ENCODE measurements around the gene TM4SF4.
A peak's percentile ranks its signal among the peaks of the same experiment; 100 is the strongest.

Gene TM4SF4, protein sequence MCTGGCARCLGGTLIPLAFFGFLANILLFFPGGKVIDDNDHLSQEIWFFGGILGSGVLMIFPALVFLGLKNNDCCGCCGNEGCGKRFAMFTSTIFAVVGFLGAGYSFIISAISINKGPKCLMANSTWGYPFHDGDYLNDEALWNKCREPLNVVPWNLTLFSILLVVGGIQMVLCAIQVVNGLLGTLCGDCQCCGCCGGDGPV

DNA sequence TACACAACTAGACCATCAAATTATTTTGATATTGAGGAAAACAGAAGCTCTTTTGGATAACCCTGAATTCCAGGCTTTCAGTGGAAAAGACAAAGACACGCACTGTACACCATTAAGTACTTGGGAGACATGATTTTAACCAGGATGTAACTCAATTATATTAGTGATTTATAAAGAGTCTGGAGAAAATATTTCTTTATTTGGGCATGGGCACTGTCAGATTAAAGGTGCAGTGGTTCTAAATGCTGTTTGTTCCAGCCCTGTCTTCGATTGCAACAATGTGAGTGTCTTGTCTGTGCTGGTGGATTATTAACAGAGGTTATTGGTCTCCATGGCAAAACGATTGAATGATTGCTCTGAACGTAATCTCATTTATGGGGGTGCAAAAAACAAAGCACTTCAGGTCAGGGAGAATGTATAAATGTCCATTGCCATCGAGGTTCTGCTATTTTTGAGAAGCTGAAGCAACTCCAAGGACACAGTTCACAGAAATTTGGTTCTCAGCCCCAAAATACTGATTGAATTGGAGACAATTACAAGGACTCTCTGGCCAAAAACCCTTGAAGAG, at the start of gene TM4SF4:
Gene TM4SF4, plus strand, starts transcription at position 448 of the 568 bp plus-strand sequence. CDS start 181 bp downstream, outside the sequence.
- Histone ChIP-seq H3K9ac (ENCODE audit: low read depth in 1 of 2, low read length in 2 of 2) (peak within 1 kb of the TSS; percentile 20 to 36), H3K4me1 (ENCODE audit: control insufficient read depth in 1 of 2, insufficient read depth in 2 of 2, low read length in 2 of 2) (peaks cover 19 to 42% of the 10 kb centered on the region in 2 donors), H3K4me3 (ENCODE audit: low read depth in 1 of 2, low read length in 2 of 2) (peak within 1 kb of the TSS; percentile 61 to 64), H3K27ac (ENCODE audit: low read depth, low read length) (peak within 1 kb of the TSS; percentile 43), H3K27me3 (ENCODE audit: control insufficient read depth in 1 of 2, insufficient read depth in 2 of 2, low read length in 2 of 2) (no peaks in the 10 kb centered on the region), H3K36me3 (ENCODE audit: control insufficient read depth in 1 of 2, insufficient read depth in 2 of 2, low read length in 2 of 2) (no peaks in the 10 kb centered on the region), H3K9me3 (ENCODE audit: control insufficient read depth in 1 of 2, low read length in 2 of 2) (no peaks in the 10 kb centered on the region)

DNA sequence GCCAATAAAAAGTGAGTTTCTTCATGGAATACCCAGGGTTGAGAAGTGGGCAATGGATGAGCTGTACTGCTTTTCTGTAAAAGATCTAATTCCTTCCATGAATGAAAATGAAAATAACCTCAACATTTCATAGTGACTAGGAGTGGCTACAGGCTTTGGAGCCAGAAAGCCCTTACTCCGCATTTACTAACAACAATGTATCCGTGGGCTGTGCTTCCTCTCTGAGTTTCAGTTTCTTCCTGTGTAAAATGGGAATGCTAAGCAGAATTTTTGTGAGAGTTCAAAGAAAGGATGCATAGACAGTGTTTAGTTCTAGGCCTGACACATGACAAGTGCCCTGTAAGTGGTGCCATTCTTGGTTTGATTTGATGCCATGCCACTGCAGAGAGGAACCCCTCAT, 49.6 kb upstream of the TM4SF4 start:
- H3K4me1 ChIP-seq (ENCODE audit: control insufficient read depth in 1 of 2, insufficient read depth in 2 of 2, low read length in 2 of 2) = no peaks in the 10 kb centered on the region
- no peak overlapping the region for H3K27ac ChIP-seq (ENCODE audit: low read depth, low read length)
- H3K36me3 ChIP-seq (ENCODE audit: control insufficient read depth in 1 of 2, insufficient read depth in 2 of 2, low read length in 2 of 2) = no peaks in the 10 kb centered on the region
- H3K27me3 ChIP-seq (ENCODE audit: control insufficient read depth in 1 of 2, insufficient read depth in 2 of 2, low read length in 2 of 2) = no peaks in the 10 kb centered on the region
- H3K4me3 ChIP-seq (ENCODE audit: low read depth in 1 of 2, low read length in 2 of 2) = no peak overlapping the region
- H3K9me3 ChIP-seq (ENCODE audit: control insufficient read depth in 1 of 2, low read length in 2 of 2) = no peaks in the 10 kb centered on the region
- H3K9ac ChIP-seq (ENCODE audit: low read depth in 1 of 2, low read length in 2 of 2) = no peak overlapping the region

DNA sequence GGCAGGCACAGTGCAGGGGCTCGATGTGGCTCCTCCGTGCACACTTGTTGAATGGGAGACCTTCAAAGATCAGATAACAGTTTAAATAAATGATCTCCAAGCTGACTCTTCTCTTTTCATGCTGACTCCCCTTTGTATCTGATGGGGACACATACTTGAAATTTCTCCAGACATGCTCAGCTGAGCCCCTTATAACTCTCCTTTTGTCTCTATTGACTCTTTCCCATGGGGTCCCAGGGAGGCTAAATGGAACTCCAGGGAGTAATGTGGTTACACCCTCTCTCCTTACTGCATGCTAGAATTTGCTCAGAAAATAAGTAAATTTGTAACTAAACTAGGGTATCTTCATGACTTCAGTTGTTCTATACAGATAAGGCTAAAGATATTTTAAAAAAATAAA, 48.2 kb upstream of the TM4SF4 start:
- Histone ChIP-seq H3K9ac (ENCODE audit: low read depth in 1 of 2, low read length in 2 of 2) (no peak overlapping the region), H3K9me3 (ENCODE audit: control insufficient read depth in 1 of 2, low read length in 2 of 2) (no peaks in the 10 kb centered on the region), H3K27ac (ENCODE audit: low read depth, low read length) (no peak overlapping the region), H3K27me3 (ENCODE audit: control insufficient read depth in 1 of 2, insufficient read depth in 2 of 2, low read length in 2 of 2) (no peaks in the 10 kb centered on the region), H3K4me3 (ENCODE audit: low read depth in 1 of 2, low read length in 2 of 2) (no peak overlapping the region), H3K4me1 (ENCODE audit: control insufficient read depth in 1 of 2, insufficient read depth in 2 of 2, low read length in 2 of 2) (no peaks in the 10 kb centered on the region), H3K36me3 (ENCODE audit: control insufficient read depth in 1 of 2, insufficient read depth in 2 of 2, low read length in 2 of 2) (no peaks in the 10 kb centered on the region)

DNA sequence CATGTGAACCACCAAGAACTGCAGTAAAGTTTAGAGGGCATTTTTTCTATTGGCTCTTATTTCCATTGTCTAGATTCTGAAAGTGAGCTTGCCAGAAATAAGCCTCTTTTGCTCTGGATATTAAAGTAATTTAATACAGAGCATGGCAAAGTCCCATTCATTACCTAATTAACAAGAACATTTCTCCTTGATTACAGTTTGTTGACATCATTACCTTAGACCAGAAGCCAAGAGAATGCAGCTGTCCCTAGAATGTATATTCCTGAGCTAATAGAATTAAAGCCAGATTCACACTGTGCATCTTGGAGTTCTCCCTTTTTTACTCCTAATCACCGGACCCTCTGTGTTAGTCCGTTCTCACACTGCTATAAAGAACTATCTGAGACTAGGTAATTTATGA, 46.4 kb upstream of the TM4SF4 start:
- Histone ChIP-seq H3K27ac (ENCODE audit: low read depth, low read length) (no peak overlapping the region), H3K4me1 (ENCODE audit: control insufficient read depth in 1 of 2, insufficient read depth in 2 of 2, low read length in 2 of 2) (no peaks in the 10 kb centered on the region), H3K4me3 (ENCODE audit: low read depth in 1 of 2, low read length in 2 of 2) (no peak overlapping the region), H3K9me3 (ENCODE audit: control insufficient read depth in 1 of 2, low read length in 2 of 2) (no peaks in the 10 kb centered on the region), H3K36me3 (ENCODE audit: control insufficient read depth in 1 of 2, insufficient read depth in 2 of 2, low read length in 2 of 2) (no peaks in the 10 kb centered on the region), H3K27me3 (ENCODE audit: control insufficient read depth in 1 of 2, insufficient read depth in 2 of 2, low read length in 2 of 2) (no peaks in the 10 kb centered on the region), H3K9ac (ENCODE audit: low read depth in 1 of 2, low read length in 2 of 2) (no peak overlapping the region)

DNA sequence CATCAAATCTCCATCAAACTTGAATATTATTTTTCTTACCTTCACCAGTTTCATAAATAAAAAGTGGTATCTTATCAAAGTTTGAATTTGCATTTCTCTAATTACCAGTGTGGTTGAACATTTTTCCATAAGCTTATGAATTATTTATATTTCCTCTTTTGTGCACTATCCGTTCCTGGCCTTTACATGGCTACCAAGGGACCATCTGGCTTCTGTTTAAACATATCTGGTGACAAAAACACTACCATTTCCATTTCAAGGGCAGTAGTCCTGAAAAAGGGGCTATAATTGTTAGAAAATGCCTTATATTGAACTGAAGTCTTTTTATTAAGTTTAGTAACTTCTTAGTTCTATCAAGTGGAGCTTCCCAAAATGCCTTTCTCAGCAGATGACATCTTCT, 44.3 kb upstream of the TM4SF4 start:
- no peaks in the 10 kb centered on the region for H3K27me3 ChIP-seq (ENCODE audit: control insufficient read depth in 1 of 2, insufficient read depth in 2 of 2, low read length in 2 of 2)
- no peaks in the 10 kb centered on the region for H3K36me3 ChIP-seq (ENCODE audit: control insufficient read depth in 1 of 2, insufficient read depth in 2 of 2, low read length in 2 of 2)
- H3K9ac ChIP-seq (ENCODE audit: low read depth in 1 of 2, low read length in 2 of 2) = no peak overlapping the region
- H3K9me3 ChIP-seq (ENCODE audit: control insufficient read depth in 1 of 2, low read length in 2 of 2) = no peaks in the 10 kb centered on the region
- no peak overlapping the region for H3K4me3 ChIP-seq (ENCODE audit: low read depth in 1 of 2, low read length in 2 of 2)
- no peak overlapping the region for H3K27ac ChIP-seq (ENCODE audit: low read depth, low read length)
- no peaks in the 10 kb centered on the region for H3K4me1 ChIP-seq (ENCODE audit: control insufficient read depth in 1 of 2, insufficient read depth in 2 of 2, low read length in 2 of 2)

DNA sequence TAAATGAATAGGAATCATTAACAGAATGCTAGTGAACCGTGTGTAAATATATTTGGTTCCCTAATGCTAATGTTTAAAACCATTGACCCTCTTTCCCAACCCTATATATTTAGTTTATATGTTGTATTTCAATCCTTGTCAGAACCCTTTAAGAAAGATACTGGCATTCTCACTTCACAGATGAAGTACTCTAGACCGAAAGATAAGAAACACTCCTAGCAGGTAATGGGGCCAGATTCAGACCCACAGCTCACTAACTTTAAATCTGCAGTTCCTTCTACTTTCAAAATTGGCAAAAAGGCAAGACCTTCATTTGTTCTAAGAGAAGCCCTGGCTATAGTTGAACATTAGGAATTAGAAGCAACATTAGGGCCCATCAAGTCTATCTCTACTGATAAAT, 42.3 kb upstream of the TM4SF4 start:
- Histone ChIP-seq H3K27me3 (ENCODE audit: control insufficient read depth in 1 of 2, insufficient read depth in 2 of 2, low read length in 2 of 2) (no peaks in the 10 kb centered on the region), H3K9me3 (ENCODE audit: control insufficient read depth in 1 of 2, low read length in 2 of 2) (no peaks in the 10 kb centered on the region), H3K9ac (ENCODE audit: low read depth in 1 of 2, low read length in 2 of 2) (no peak overlapping the region), H3K27ac (ENCODE audit: low read depth, low read length) (no peak overlapping the region), H3K36me3 (ENCODE audit: control insufficient read depth in 1 of 2, insufficient read depth in 2 of 2, low read length in 2 of 2) (no peaks in the 10 kb centered on the region), H3K4me1 (ENCODE audit: control insufficient read depth in 1 of 2, insufficient read depth in 2 of 2, low read length in 2 of 2) (peaks cover 0 to 9% of the 10 kb centered on the region in 2 donors), H3K4me3 (ENCODE audit: low read depth in 1 of 2, low read length in 2 of 2) (no peak overlapping the region)

DNA sequence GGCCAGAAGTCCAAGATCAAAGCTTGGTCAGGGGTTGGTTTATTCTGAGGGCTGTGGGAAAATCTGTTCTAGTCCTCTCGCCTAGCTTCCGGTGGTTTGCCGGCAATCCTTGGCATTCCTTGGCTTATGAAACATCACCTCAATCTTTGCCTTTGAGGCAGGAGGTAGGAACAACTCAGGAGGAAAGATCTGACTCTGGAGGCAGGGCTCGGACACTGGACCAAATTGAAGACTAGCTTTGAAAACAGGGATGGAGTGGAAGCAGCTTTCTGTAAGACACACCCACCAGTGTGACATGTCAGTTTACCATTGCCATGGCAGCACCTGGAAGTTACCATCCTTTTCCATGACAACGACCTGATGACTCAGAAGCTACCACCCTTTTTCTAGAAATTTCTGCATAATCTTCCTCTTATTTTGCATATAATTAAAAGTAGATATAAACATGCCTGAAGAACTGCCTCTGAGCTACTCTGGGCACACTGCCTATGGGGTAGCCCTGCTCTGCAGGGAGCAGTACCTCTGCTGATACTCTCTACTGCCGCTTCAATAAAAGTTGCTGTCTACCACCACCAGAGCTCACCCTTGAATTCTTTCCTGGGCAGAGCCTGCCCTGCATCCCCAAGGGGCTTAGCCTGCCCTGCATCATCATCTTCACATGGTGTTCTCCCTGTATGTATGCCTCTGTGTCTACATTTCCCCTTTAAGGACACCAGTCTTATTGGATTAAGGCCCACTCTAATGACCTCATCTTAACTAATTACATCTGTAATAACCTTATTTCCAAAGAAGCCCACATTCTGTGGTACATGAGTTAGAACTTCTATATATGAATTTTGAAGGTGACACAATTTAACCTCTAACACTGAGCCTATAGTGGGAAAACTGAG, 38.3 kb upstream of the TM4SF4 start:
- no peaks in the 10 kb centered on the region for H3K27me3 ChIP-seq (ENCODE audit: control insufficient read depth in 1 of 2, insufficient read depth in 2 of 2, low read length in 2 of 2)
- peaks cover 8 to 25% of the 10 kb centered on the region in 2 donors for H3K4me1 ChIP-seq (ENCODE audit: control insufficient read depth in 1 of 2, insufficient read depth in 2 of 2, low read length in 2 of 2)
- H3K9me3 ChIP-seq (ENCODE audit: control insufficient read depth in 1 of 2, low read length in 2 of 2) = no peaks in the 10 kb centered on the region
- H3K4me3 ChIP-seq (ENCODE audit: low read depth in 1 of 2, low read length in 2 of 2) = no peak overlapping the region
- no peak overlapping the region for H3K27ac ChIP-seq (ENCODE audit: low read depth, low read length)
- H3K9ac ChIP-seq (ENCODE audit: low read depth in 1 of 2, low read length in 2 of 2) = no peak overlapping the region
- H3K36me3 ChIP-seq (ENCODE audit: control insufficient read depth in 1 of 2, insufficient read depth in 2 of 2, low read length in 2 of 2) = no peaks in the 10 kb centered on the region

DNA sequence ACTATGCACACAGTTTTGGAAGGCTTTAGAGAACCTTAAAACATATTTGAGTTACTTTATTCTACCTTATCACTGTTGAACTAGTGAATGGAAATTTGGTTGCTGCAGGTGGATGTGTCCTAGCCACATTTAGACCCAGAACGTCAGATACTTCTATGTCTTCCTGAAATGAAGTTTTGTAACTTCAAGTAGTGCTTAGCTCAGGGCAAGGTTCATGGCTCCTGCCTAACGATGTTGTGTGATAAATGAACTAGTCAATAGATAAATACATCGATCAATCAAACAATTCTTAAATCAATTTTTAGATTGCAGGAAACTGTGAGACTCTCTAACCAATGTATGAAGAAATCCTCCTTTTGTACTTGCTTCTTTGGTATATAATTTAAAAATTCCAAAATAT, 37.2 kb upstream of the TM4SF4 start:
- Histone ChIP-seq H3K27me3 (ENCODE audit: control insufficient read depth in 1 of 2, insufficient read depth in 2 of 2, low read length in 2 of 2) (no peaks in the 10 kb centered on the region), H3K9me3 (ENCODE audit: control insufficient read depth in 1 of 2, low read length in 2 of 2) (no peaks in the 10 kb centered on the region), H3K4me3 (ENCODE audit: low read depth in 1 of 2, low read length in 2 of 2) (no peak overlapping the region), H3K27ac (ENCODE audit: low read depth, low read length) (no peak overlapping the region), H3K36me3 (ENCODE audit: control insufficient read depth in 1 of 2, insufficient read depth in 2 of 2, low read length in 2 of 2) (no peaks in the 10 kb centered on the region), H3K9ac (ENCODE audit: low read depth in 1 of 2, low read length in 2 of 2) (no peak overlapping the region), H3K4me1 (ENCODE audit: control insufficient read depth in 1 of 2, insufficient read depth in 2 of 2, low read length in 2 of 2) (peaks cover 19 to 36% of the 10 kb centered on the region in 2 donors)

DNA sequence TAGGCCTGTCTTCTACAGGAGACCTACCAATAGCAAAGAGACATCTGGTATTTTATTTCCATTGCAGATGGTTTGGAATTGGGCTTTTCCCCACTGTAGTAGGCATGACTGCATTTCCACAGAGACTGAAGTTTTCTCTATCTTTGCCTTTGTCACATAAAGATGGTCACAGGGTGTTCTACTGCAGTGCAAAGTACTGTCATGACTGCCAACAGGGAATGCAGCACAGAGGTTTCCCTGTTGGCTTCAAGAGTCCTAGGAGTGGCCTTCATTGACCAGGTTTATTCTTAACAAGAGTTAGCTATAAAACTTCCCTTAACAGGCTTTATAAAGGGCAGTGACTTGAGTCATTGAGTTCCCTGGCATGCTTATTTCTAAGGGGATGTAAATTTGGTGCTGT, 36.8 kb upstream of the TM4SF4 start:
- Histone ChIP-seq H3K9me3 (ENCODE audit: control insufficient read depth in 1 of 2, low read length in 2 of 2) (no peaks in the 10 kb centered on the region), H3K9ac (ENCODE audit: low read depth in 1 of 2, low read length in 2 of 2) (no peak overlapping the region), H3K36me3 (ENCODE audit: control insufficient read depth in 1 of 2, insufficient read depth in 2 of 2, low read length in 2 of 2) (no peaks in the 10 kb centered on the region), H3K4me1 (ENCODE audit: control insufficient read depth in 1 of 2, insufficient read depth in 2 of 2, low read length in 2 of 2) (peaks cover 23 to 40% of the 10 kb centered on the region in 2 donors), H3K27me3 (ENCODE audit: control insufficient read depth in 1 of 2, insufficient read depth in 2 of 2, low read length in 2 of 2) (no peaks in the 10 kb centered on the region), H3K27ac (ENCODE audit: low read depth, low read length) (no peak overlapping the region), H3K4me3 (ENCODE audit: low read depth in 1 of 2, low read length in 2 of 2) (no peak overlapping the region)

DNA sequence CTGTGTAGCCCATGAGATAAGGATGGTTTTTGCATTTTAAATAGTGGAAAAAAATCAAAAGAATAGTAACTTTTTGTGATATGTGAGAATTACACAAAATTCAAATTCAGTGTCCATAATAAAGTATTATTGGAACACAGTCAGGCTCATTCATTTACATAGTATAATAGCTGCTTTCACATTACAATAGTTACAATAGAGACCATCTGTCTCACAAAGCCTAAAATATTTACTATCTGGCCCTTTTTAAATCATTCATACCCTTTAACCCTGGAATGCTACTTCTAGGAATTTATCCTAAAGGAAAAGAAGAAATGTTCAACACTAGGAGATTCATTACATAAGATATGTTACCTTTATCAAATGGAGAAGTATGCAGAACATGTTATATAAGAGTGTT, 35.5 kb upstream of the TM4SF4 start:
- no peaks in the 10 kb centered on the region for H3K27me3 ChIP-seq (ENCODE audit: control insufficient read depth in 1 of 2, insufficient read depth in 2 of 2, low read length in 2 of 2)
- no peaks in the 10 kb centered on the region for H3K36me3 ChIP-seq (ENCODE audit: control insufficient read depth in 1 of 2, insufficient read depth in 2 of 2, low read length in 2 of 2)
- no peak overlapping the region for H3K27ac ChIP-seq (ENCODE audit: low read depth, low read length)
- peaks cover 32 to 51% of the 10 kb centered on the region in 2 donors for H3K4me1 ChIP-seq (ENCODE audit: control insufficient read depth in 1 of 2, insufficient read depth in 2 of 2, low read length in 2 of 2)
- H3K9ac ChIP-seq (ENCODE audit: low read depth in 1 of 2, low read length in 2 of 2) = no peak overlapping the region
- no peak overlapping the region for H3K4me3 ChIP-seq (ENCODE audit: low read depth in 1 of 2, low read length in 2 of 2)
- no peaks in the 10 kb centered on the region for H3K9me3 ChIP-seq (ENCODE audit: control insufficient read depth in 1 of 2, low read length in 2 of 2)
